ENCODE measurements around the gene LRRC38. TPM values are rescaled to one million over a fixed set of nuclear protein-coding genes. Genes with fewer than 3 reads are reported as not detected.

Gene LRRC38
- total RNA-seq, 1 experiment from 2014 or later = not detected

- no peaks in the 10 kb centered on the region for H4K20me1 ChIP-seq (ENCODE audit: insufficient read depth)
- H3K27me3 ChIP-seq (ENCODE audit: insufficient read depth, low read depth) = peaks cover 18% of the 10 kb centered on the region
- no peak overlapping the region for H3K4me3 ChIP-seq
- H3K9me2 ChIP-seq (ENCODE audit: insufficient read depth) = no peaks in the 10 kb centered on the region
- H2AFZ ChIP-seq = no peak overlapping the region
- H3K27ac ChIP-seq = no peak overlapping the region
- ChIA-PET POLR2A (ENCODE audit: unreplicated experiment) (no interaction called here), CTCF (no interaction called here)
- intact Hi-C loops (cut with micrococcal nuclease; ENCODE audit: unreplicated experiment) = no loop called here
- no peaks in the 10 kb centered on the region for H3K36me3 ChIP-seq (ENCODE audit: low read depth)
- no peak overlapping the region for H3K4me2 ChIP-seq
- BruUV-seq (replicated peaks) = no TSS peak
- DNase-seq = no peak
- no peak for TF ChIP-seq EZH2 (IDR thresholded peaks at IDR 0.05; ENCODE audit: low read depth)
- H3F3A ChIP-seq (ENCODE audit: insufficient read depth, low read depth) = no peaks in the 10 kb centered on the region
- no peaks in the 10 kb centered on the region for H3K79me2 ChIP-seq (ENCODE audit: low read depth)
- H3K9me3 ChIP-seq (ENCODE audit: insufficient read depth, low read depth) = no peaks in the 10 kb centered on the region
- H3K4me1 ChIP-seq (replicated peaks; ENCODE audit: insufficient read depth) = no peaks in the 10 kb centered on the region
Measured at GRCh38 chr1:13432251-13432650, 81.6 kb downstream of the LRRC38 start.

- H3K27me3 ChIP-seq (ENCODE audit: insufficient read depth, low read depth) = peaks cover 11% of the 10 kb centered on the region; the same call in 1 of the 2 replicates
- no peaks in the 10 kb centered on the region for H3K9me3 ChIP-seq (ENCODE audit: insufficient read depth, low read depth)
- no peaks in the 10 kb centered on the region for H3K36me3 ChIP-seq (ENCODE audit: low read depth)
- no peaks in the 10 kb centered on the region for H3F3A ChIP-seq (ENCODE audit: insufficient read depth, low read depth)
- DNase-seq = no peak
- BruUV-seq (replicated peaks) = no TSS peak
- no peak overlapping the region for H3K27ac ChIP-seq
- CTCF ChIA-PET = no interaction called here
- no peak overlapping the region for H3K4me3 ChIP-seq
- POLR2A ChIA-PET (ENCODE audit: unreplicated experiment) = no interaction called here
- no peak overlapping the region for H3K4me2 ChIP-seq
- H3K79me2 ChIP-seq (ENCODE audit: low read depth) = no peaks in the 10 kb centered on the region
- no peaks in the 10 kb centered on the region for H4K20me1 ChIP-seq (ENCODE audit: insufficient read depth)
- intact Hi-C loops (cut with micrococcal nuclease; ENCODE audit: unreplicated experiment) = no loop called here
- TF ChIP-seq CTCF (conservative IDR thresholded peaks at IDR 0.05) (no peak), EZH2 (IDR thresholded peaks at IDR 0.05; ENCODE audit: low read depth) (no peak)
- no peak overlapping the region for H2AFZ ChIP-seq
- H3K9me2 ChIP-seq (ENCODE audit: insufficient read depth) = no peaks in the 10 kb centered on the region
- no peaks in the 10 kb centered on the region for H3K4me1 ChIP-seq (replicated peaks; ENCODE audit: insufficient read depth)
Measured at GRCh38 chr1:13430495-13430894, 83.3 kb downstream of the LRRC38 start.

Other genes with a start within 250 kb of the LRRC38 start
- not detected in 2 replicates for gene PRAMEF8, start 228.9 kb downstream of the LRRC38 start, total RNA-seq (2021)
- not detected in 2 replicates for gene PRAMEF33, start 210.5 kb downstream of the LRRC38 start, total RNA-seq (2021)
- gene PRAMEF15, start 198.4 kb downstream of the LRRC38 start, total RNA-seq (2021) = not detected in 2 replicates
- gene PRAMEF14, start 166.9 kb downstream of the LRRC38 start, total RNA-seq (2021) = not detected in 2 replicates
- not detected in 2 replicates for gene PRAMEF19, start 142.1 kb downstream of the LRRC38 start, total RNA-seq (2021)
- not detected in 2 replicates for gene PRAMEF17, start 124.4 kb downstream of the LRRC38 start, total RNA-seq (2021)
- gene PRAMEF20, start 103.6 kb downstream of the LRRC38 start, total RNA-seq (2021) = not detected in 2 replicates
- not detected in 2 replicates for gene PDPN, start 69.8 kb upstream of the LRRC38 start, total RNA-seq (2021)
- 21.6 and 32.1 TPM in 2 replicates for gene PRDM2, start 186.2 kb upstream of the LRRC38 start, total RNA-seq (2021)

All from PC-9 (cell line).